ENCODE results near the gene CYLD. TPM values are rescaled to one million over a fixed set of nuclear protein-coding genes. Genes with fewer than 3 reads are reported as not detected.

The CYLD gene
- total RNA-seq, 1 experiment from 2014 or later: 10.1 TPM

DNA sequence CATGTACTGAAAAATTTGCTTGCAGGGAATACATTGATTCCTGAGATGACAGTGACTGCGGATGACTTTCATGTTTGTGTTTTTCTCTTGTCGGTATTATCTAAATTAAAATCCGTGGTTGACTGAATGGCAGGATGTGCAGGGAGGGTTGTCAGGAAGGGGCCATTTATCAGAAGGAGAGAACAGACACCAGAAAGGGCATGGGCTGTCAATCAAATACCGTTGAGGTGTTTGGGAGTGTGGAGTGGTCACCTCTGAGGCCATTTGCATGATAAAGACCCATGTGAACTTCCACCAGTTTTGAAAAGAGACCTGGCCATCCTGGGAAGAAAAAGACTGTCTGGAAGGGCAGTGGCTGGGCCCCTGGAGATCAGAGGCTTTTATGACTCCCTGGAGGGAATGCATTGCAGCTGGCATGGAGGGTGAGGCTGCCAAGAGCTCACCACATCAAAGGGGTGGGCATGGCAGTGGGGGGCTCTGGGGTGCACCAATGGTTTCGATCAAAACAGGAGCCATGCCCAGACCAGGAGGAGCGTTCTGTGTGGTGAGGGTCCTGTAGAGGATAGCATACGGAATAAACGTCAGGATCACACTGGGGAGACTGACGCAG, 67.1 kb downstream of the CYLD start:
- intact Hi-C loops (cut with micrococcal nuclease; ENCODE audit: unreplicated experiment): loop anchor here (5.0 kb wide), 1 partner anchor 142 kb away; no protein-coding TSS in a partner anchor
- CTCF ChIA-PET: no interaction called here
- BruUV-seq (replicated peaks): no TSS peak

DNA sequence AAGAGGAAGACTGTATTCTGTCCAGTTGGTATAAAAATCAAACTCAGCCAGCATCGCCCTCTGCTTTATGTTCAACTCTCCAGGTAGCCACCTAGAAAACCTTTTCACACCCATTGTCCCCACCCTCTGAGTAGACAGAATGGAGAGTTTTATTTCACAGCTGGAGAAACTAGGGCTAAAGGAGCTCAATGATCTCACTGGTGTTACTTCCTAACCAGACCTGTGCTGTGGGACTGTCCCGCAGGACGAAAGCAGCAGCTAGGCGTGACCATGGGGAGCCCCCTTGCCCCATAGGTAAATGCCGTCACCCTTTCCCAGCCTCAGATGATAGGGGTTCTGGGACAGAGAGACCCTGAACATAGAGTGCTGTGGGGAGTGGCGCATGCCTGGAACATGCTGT, 67.7 kb downstream of the CYLD start:
- H3K9me3 ChIP-seq (ENCODE audit: control insufficient read depth, insufficient read depth, low read depth, low read length): no peaks in the 10 kb centered on the region
- intact Hi-C loops (cut with micrococcal nuclease; ENCODE audit: unreplicated experiment): loop anchor here (5.0 kb wide), 1 partner anchor 142 kb away; no protein-coding TSS in a partner anchor
- TF ChIP-seq SIN3A (IDR thresholded peaks at IDR 0.05; ENCODE audit: borderline replicate concordance, insufficient read depth, low read depth, low read length): no peak
- ChIA-PET POLR2A (no interaction called here), CTCF (no interaction called here)
- ATAC-seq: no peak
- no peaks in the 10 kb centered on the region for H3K4me1 ChIP-seq (ENCODE audit: control insufficient read depth, insufficient read depth, low read length)
- no TSS peak for BruUV-seq (replicated peaks)
- H3K27me3 ChIP-seq (ENCODE audit: control insufficient read depth, insufficient read depth, low read length): no peaks in the 10 kb centered on the region
- H3K4me3 ChIP-seq (ENCODE audit: low read depth in 2 of 2, low read length in 2 of 2): no peak overlapping the region
- in situ Hi-C loops (cut with HindIII; ENCODE audit: low pct_unique_long_range_greater_than_20kb, low sequenced_read_pairs): no loop called here
- no peak overlapping the region for H3K27ac ChIP-seq (ENCODE audit: low read length)
- no peaks in the 10 kb centered on the region for H3K36me3 ChIP-seq (ENCODE audit: control insufficient read depth, insufficient read depth, low read length)
- DNase-seq (ENCODE audit: low read depth, low spot score): no peak

More for the DNA sequence above, 67.1 kb downstream of the CYLD start:
- Histone ChIP-seq H3K4me1 (ENCODE audit: control insufficient read depth, insufficient read depth, low read length) (no peaks in the 10 kb centered on the region), H3K27me3 (ENCODE audit: control insufficient read depth, insufficient read depth, low read length) (no peaks in the 10 kb centered on the region), H3K4me3 (ENCODE audit: low read depth in 2 of 2, low read length in 2 of 2) (no peak overlapping the region), H3K36me3 (ENCODE audit: control insufficient read depth, insufficient read depth, low read length) (no peaks in the 10 kb centered on the region), H3K9me3 (ENCODE audit: control insufficient read depth, insufficient read depth, low read depth, low read length) (no peaks in the 10 kb centered on the region), H3K27ac (ENCODE audit: low read length) (no peak overlapping the region)
- TF ChIP-seq, protein P1, sequence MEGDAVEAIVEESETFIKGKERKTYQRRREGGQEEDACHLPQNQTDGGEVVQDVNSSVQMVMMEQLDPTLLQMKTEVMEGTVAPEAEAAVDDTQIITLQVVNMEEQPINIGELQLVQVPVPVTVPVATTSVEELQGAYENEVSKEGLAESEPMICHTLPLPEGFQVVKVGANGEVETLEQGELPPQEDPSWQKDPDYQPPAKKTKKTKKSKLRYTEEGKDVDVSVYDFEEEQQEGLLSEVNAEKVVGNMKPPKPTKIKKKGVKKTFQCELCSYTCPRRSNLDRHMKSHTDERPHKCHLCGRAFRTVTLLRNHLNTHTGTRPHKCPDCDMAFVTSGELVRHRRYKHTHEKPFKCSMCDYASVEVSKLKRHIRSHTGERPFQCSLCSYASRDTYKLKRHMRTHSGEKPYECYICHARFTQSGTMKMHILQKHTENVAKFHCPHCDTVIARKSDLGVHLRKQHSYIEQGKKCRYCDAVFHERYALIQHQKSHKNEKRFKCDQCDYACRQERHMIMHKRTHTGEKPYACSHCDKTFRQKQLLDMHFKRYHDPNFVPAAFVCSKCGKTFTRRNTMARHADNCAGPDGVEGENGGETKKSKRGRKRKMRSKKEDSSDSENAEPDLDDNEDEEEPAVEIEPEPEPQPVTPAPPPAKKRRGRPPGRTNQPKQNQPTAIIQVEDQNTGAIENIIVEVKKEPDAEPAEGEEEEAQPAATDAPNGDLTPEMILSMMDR (IDR thresholded peaks at IDR 0.05): no peak
- TF ChIP-seq, protein P2, sequence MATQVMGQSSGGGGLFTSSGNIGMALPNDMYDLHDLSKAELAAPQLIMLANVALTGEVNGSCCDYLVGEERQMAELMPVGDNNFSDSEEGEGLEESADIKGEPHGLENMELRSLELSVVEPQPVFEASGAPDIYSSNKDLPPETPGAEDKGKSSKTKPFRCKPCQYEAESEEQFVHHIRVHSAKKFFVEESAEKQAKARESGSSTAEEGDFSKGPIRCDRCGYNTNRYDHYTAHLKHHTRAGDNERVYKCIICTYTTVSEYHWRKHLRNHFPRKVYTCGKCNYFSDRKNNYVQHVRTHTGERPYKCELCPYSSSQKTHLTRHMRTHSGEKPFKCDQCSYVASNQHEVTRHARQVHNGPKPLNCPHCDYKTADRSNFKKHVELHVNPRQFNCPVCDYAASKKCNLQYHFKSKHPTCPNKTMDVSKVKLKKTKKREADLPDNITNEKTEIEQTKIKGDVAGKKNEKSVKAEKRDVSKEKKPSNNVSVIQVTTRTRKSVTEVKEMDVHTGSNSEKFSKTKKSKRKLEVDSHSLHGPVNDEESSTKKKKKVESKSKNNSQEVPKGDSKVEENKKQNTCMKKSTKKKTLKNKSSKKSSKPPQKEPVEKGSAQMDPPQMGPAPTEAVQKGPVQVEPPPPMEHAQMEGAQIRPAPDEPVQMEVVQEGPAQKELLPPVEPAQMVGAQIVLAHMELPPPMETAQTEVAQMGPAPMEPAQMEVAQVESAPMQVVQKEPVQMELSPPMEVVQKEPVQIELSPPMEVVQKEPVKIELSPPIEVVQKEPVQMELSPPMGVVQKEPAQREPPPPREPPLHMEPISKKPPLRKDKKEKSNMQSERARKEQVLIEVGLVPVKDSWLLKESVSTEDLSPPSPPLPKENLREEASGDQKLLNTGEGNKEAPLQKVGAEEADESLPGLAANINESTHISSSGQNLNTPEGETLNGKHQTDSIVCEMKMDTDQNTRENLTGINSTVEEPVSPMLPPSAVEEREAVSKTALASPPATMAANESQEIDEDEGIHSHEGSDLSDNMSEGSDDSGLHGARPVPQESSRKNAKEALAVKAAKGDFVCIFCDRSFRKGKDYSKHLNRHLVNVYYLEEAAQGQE (IDR thresholded peaks at IDR 0.05; ENCODE audit: insufficient read depth in 1 of 2, low read depth in 2 of 2, low read length in 1 of 2): no peak
- TF ChIP-seq TCF7L2 (IDR thresholded peaks at IDR 0.05; ENCODE audit: low read depth, low read length): no peak
- TF ChIP-seq POLR2AphosphoS5 (IDR thresholded peaks at IDR 0.05; ENCODE audit: low read depth, low read length): no peak
- no peak for TF ChIP-seq SIN3A (IDR thresholded peaks at IDR 0.05; ENCODE audit: borderline replicate concordance, insufficient read depth, low read depth, low read length)
- ATAC-seq: no peak
- in situ Hi-C loops (cut with HindIII; ENCODE audit: low pct_unique_long_range_greater_than_20kb, low sequenced_read_pairs): no loop called here
- DNase-seq (ENCODE audit: low read depth, low spot score): no peak
- POLR2A ChIA-PET: no interaction called here

DNA sequence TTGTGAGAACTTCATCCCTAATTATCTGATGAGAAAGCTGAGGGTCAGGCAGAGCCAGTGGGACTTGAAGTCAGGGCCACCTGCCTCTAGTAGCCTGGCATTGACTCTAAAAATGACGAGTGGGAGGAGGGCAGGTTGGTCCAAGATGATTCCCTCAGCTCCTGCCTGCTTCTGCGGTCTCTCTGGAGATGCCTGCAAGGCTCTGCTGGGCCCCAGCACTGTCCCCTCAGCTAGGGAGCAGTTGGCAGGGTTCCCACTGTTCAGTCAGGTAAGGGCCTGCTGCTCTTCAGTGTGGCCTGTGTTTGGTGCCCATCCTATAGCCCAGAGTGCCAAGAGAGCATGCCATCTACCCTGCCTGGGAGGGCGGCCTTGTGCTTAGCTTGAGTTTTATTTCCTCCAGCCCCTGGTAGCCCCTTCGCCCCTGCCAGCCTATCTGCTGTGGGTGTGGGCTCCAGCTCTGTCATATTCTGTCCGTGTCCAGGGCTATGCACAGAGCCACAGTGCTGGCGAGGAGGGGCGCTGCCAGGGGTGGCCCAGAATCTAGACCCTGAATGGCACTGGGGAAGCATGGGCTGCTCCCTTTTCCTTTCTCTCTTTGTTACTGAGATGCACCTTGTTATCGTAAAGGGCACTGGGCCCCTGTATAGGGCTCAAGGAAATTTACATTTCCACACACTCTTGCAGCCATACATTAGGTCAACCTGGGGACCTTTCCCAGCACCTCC, 68.5 kb downstream of the CYLD start:
- no TSS peak for BruUV-seq (replicated peaks)
- in situ Hi-C loops (cut with HindIII; ENCODE audit: low pct_unique_long_range_greater_than_20kb, low sequenced_read_pairs): no loop called here
- Histone ChIP-seq H3K9me3 (ENCODE audit: control insufficient read depth, insufficient read depth, low read depth, low read length) (no peaks in the 10 kb centered on the region), H3K27ac (ENCODE audit: low read length) (no peak overlapping the region), H3K36me3 (ENCODE audit: control insufficient read depth, insufficient read depth, low read length) (no peaks in the 10 kb centered on the region), H3K27me3 (ENCODE audit: control insufficient read depth, insufficient read depth, low read length) (no peaks in the 10 kb centered on the region), H3K4me1 (ENCODE audit: control insufficient read depth, insufficient read depth, low read length) (no peaks in the 10 kb centered on the region), H3K4me3 (ENCODE audit: low read depth in 2 of 2, low read length in 2 of 2) (no peak overlapping the region)
- intact Hi-C loops (cut with micrococcal nuclease; ENCODE audit: unreplicated experiment): no loop called here
- POLR2A ChIA-PET: no interaction called here
- ATAC-seq: no peak
- TF ChIP-seq, protein P1 (IDR thresholded peaks at IDR 0.05): no peak
- no peak for TF ChIP-seq TCF7L2 (IDR thresholded peaks at IDR 0.05; ENCODE audit: low read depth, low read length)
- TF ChIP-seq, protein P2 (IDR thresholded peaks at IDR 0.05; ENCODE audit: insufficient read depth in 1 of 2, low read depth in 2 of 2, low read length in 1 of 2): no peak
- no peak for DNase-seq (ENCODE audit: low read depth, low spot score)
- CTCF ChIA-PET: no interaction called here

All from Panc1 (cell line).